Left kidney (tissue), 8 donors: ENCODE measurements around the gene RNPEP. TPM values are rescaled to one million over a fixed set of nuclear protein-coding genes. Genes with fewer than 3 reads are reported as not detected.
"Not testable (repeated sequence)": the region's sequence is repeated elsewhere in the genome, so short reads cannot be mapped to it uniquely, and the experiment has no call there.

Experiments
- DNase-seq: peaks from one replicate; pipeline ENCODE4 v3.0.0-alpha.2; 2013
- long read RNA-seq, 8 donors: transcript quantifications; one replicate each; lab custom pipeline, GENCODE V29; 2026
- polyA plus RNA-seq: library from polyadenylated mRNA; unstranded; fragments of 120-200 nt; gene quantifications from one replicate; pipeline ENCODE4 v1.2.1, GENCODE V29; 2013; ENCODE audit not compliant: insufficient read length

Gene RNPEP, protein sequence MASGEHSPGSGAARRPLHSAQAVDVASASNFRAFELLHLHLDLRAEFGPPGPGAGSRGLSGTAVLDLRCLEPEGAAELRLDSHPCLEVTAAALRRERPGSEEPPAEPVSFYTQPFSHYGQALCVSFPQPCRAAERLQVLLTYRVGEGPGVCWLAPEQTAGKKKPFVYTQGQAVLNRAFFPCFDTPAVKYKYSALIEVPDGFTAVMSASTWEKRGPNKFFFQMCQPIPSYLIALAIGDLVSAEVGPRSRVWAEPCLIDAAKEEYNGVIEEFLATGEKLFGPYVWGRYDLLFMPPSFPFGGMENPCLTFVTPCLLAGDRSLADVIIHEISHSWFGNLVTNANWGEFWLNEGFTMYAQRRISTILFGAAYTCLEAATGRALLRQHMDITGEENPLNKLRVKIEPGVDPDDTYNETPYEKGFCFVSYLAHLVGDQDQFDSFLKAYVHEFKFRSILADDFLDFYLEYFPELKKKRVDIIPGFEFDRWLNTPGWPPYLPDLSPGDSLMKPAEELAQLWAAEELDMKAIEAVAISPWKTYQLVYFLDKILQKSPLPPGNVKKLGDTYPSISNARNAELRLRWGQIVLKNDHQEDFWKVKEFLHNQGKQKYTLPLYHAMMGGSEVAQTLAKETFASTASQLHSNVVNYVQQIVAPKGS
- 74.5 TPM for polyA plus RNA-seq
- long read RNA-seq, donor 1, transcript RNPEP-201 (11 exons, 2,427 nt), result major isoform, 27 of 42 reads
- long read RNA-seq, donor 1, partial matches to known transcripts, result 15 of 42 reads
- long read RNA-seq, donor 1, other reads (novel, unspliced or antisense), result 0 of 42 reads
- long read RNA-seq, donor 2, transcript RNPEP-201 (11 exons, 2,427 nt), result major isoform, 18 of 26 reads
- long read RNA-seq, donor 2, partial matches to known transcripts, result 8 of 26 reads
- long read RNA-seq, donor 2, other reads (novel, unspliced or antisense), result 0 of 26 reads
- long read RNA-seq, donor 3, transcript RNPEP-201 (11 exons, 2,427 nt), result major isoform, 15 of 16 reads
- long read RNA-seq, donor 3, partial matches to known transcripts, result 0 of 16 reads
- long read RNA-seq, donor 3, other reads (novel, unspliced or antisense), result 0 of 16 reads
- long read RNA-seq, donor 4, partial matches to known transcripts, result 7 of 7 reads
- long read RNA-seq, donor 4, other reads (novel, unspliced or antisense), result 0 of 7 reads
- long read RNA-seq, donor 5, transcript RNPEP-201 (11 exons, 2,427 nt), result major isoform, 19 of 19 reads
- long read RNA-seq, donor 5, partial matches to known transcripts, result 0 of 19 reads
- long read RNA-seq, donor 5, other reads (novel, unspliced or antisense), result 0 of 19 reads
- long read RNA-seq, donor 6, transcript RNPEP-201 (11 exons, 2,427 nt), result major isoform, 17 of 18 reads
- long read RNA-seq, donor 6, partial matches to known transcripts, result 0 of 18 reads
- long read RNA-seq, donor 6, other reads (novel, unspliced or antisense), result 0 of 18 reads
- long read RNA-seq, donor 7, transcript RNPEP-201 (11 exons, 2,427 nt), result major isoform, 20 of 40 reads
- long read RNA-seq, donor 7, partial matches to known transcripts, result 20 of 40 reads
- long read RNA-seq, donor 7, other reads (novel, unspliced or antisense), result 0 of 40 reads
- long read RNA-seq, donor 8, transcript RNPEP-201 (11 exons, 2,427 nt), result major isoform, 6 of 6 reads
- long read RNA-seq, donor 8, partial matches to known transcripts, result 0 of 6 reads
- long read RNA-seq, donor 8, other reads (novel, unspliced or antisense), result 0 of 6 reads

DNA sequence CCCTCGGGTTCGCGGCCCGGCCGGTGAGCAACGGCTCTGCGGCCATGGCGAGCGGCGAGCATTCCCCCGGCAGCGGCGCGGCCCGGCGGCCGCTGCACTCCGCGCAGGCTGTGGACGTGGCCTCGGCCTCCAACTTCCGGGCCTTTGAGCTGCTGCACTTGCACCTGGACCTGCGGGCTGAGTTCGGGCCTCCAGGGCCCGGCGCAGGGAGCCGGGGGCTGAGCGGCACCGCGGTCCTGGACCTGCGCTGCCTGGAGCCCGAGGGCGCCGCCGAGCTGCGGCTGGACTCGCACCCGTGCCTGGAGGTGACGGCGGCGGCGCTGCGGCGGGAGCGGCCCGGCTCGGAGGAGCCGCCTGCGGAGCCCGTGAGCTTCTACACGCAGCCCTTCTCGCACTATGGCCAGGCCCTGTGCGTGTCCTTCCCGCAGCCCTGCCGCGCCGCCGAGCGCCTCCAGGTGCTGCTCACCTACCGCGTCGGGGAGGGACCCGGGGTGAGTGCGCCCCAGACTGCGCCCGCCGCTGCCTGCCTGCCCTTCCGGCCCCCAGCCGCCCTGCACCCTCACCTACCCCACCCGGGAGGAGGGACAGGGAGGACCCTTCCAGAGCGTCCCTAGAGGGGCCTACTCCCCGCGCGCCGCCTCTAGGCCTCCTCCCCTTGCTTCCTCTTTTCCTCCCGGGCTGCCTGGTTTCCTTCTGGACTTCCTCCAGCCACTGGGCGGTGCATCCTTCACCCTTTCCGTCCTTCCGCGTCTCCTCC, at the start of gene RNPEP:
Gene RNPEP, plus strand, starts transcription at position 26 of the 757 bp plus-strand sequence. Its CDS starts 19 bp downstream, at position 45.
- peak; percentile 60 for DNase-seq

DNA sequence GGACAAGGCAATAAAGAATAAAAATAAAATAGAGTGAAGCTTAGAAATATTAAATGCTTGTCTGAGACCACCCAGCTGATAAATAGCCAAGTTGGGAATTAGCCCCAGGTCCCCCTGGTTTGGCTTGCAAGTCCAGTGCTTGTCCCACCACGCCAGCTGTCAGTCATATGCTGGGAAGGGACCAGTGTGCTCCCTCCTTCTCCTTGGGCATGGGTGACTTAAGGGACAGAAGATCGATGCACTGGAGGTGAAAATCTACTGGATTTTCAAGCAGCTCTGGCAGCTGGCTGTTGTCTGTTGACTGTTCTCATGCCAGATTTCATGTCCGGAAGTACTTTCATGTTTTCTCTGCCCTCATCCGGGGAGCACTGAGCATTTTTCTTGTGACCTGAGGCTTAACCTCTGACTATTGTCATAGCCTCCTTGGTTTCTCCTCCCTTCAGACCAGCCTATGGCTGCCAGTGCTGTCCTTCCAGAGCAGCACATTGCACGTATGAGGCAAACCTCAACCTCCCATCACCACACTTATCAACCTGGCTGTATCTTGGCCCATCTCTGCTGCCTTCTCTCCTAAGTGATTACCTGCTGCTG, 48.5 kb upstream of the RNPEP start:
- no peak for DNase-seq

DNA sequence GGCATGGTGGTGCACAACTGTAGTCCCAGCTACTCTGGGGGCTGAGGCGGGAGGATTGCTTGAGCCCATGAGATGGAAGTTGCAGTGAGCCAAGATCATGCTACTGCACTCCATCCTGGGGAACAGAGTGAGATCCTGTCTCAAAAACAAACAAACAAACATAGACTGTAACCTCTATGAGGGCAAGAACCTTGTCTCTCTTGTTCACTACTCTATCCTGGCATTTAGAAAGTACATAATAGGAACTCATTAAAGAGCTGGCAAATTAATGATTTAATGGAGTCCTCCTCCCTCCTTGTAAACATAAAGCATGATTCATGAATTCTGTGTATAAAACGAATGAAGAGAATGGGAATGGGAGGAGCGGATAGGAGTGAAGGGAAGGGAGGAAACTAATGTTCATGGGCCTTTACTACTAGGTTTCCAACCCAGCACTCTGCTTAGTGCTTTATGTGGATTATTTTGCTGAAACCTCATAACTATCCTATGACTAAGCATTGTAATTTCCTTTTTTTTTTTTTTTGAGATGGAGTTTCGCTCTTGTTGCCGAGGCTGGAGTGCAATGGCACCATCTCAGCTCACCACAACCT, 44.7 kb upstream of the RNPEP start:
- DNase-seq, result no peak

DNA sequence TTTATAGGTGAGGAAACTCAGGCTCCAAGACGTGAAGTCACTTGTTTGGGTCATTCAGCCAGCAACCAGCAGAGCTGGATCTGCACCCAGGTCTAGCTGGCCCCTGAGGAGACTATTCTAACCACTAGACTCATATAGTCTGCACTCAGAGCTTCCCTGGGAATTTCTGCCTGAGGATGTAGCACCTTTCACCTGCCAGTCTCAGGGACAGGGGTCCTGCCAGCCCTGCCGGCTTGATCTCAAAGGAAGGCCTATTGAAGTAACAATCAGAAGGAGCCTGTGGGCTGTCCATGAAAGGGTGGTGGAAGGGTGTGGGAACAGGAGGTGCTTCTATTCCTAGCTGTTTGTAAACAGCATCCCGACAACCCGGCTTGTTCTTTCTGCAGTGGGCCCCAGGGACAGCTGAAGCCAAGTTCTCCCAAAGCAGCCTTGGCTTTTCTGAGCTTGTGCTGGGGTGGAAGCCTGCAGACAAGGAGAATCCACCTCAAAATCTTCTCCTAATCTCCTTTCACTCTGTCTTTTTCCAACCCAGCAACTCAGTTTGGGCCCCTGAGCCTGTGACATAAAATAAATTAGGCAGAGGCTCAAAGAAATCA, 43.9 kb upstream of the RNPEP start:
- no peak for DNase-seq

DNA sequence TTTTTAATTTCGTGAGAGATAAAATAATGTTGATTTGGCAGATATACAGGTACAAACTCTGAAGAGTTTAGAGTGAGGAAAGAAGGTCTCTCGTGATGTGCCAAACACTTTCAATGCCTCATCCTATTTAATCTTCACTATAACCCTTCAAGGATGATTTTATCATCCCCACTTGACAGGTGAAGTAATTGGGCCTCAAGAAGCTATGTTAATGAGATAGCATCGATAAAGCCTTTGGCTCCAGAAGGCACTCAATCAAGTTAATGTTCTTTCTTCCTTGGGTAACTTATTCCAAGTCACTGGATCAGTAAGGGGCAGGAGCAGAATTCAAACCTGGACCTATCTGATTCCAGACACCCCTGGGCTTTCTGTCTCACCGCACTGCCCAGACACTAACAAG, 43.3 kb upstream of the RNPEP start:
- DNase-seq, result no peak

DNA sequence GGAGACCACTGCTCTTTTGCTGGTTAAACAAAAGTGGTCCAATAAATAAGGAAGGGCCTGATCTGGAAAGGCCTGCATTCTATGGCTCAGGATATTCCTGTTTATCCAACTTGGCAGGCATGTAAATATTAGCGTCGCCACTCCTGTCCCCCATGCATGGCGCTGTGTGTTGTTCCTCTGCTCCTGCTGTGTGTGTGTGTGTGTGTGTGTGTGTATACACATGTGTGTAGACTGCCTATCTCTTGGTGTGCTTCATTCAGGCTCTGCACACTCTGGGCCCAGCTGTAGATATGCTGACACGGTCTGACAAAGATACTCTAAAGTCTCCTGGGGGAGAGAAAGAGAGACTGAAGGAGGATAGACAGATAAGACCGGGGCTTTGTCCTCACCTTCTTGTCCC, 42.9 kb upstream of the RNPEP start:
- DNase-seq, result no peak

DNA sequence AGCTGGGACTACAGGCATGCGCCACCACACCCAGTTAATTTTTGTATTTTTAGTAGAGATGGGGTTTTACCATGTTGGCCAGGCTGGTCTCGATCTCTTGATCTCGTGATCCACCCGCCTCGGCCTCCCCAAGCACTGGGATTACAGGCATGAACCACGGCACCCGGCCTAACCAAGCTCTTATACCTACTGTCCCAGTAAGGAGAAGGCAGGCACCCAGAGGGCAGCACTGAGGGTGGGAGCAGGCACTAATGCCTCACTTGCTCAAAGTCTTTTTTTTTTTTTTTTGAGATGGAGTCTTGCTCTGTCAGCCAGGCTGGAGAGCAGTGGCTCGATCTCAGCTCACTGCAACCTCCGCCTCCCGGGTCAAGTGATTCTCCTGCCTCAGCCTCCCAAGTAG, 42.1 kb upstream of the RNPEP start:
- DNase-seq, result not testable (repeated sequence)

DNA sequence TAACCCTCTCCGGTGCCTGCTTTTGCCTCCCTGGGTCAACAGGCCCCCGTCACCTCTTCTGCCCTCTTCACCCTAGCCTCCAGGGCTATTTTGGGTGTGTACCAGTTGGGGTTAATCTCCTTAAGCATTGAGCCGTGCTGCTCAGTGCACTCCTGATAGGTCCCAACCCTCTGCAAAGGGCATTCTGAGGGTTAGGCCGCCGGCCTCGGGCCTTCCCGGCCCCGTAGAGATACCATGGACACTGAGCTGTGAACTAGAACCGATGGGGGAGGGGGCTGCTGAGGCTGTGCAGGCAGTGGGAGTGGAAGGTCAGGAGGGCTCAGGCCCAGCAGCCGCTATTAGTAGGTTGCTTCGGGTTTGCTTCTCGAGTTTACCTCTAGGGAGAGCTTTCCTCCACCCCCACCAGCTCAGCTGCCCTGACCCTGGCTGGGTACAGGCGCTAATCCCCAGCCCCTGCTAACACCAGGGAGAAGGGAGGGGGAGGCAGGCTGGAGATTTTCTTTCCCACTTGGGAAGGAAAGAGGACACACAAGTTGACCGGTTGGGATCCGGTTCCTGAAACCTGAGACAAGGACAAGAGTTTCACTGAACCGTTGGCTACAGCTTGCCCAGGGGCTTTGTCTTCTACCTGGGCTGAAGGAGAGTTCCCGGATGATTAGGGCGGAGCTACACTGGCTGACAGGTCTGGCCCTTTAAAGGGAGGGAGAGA, 40.9 kb upstream of the RNPEP start:
- DNase-seq, result peak; percentile 75

DNA sequence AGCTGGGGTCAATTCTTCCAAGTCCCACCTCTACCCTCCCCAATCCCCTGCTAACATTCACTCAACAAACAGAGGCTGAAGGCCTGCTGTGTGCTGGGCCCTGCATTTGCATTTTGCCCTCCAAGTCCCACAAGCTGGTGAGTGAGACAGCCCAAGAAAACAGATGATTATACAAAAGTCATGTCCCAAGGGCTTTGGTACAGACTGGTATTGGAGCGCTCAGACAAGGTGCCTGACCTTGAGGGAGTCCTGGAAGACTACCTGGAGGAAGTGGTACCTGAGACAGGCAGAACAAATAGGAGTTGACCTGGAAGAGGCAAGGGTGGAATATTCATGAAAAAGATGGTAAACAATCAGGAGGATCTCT, 40.3 kb upstream of the RNPEP start:
- DNase-seq, result no peak

DNA sequence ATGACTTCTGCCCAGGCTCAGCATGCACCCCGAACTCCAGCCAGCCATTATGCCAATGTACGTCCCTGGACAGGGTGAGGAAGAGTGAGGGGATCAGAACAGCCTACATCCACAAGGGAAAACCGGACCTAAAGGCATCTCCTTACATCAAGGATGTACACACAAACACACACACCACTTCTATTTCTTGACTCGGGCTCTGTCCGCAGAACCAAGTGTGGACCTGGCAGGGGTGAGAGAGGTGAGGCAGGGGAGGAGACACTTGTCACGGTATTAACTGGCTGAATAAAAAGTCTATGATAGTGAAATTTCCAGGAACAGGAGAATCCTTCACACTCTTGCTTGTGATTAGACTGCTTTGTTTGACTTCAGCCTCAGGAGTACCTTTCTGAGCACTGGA, 38.4 kb upstream of the RNPEP start:
- no peak for DNase-seq

DNA sequence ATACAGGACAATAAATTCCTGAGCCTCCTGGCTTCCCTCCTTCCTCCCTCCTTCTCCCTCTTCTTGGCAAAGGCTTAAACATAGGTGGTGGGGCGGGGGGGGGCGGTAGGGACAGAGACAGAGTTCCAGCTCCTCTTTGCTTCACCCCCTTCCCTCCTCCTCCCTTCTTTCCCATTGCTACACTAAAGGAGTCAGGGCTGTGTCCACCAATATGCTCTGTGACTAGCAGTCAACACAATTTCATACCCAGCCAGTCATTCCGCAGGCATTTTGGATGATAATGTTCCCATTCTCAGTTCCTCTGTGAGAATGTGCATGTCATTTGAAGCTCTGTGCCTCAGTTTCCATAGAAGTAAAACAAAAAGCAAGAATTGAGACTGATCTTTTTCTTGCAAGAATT, 37.8 kb upstream of the RNPEP start:
- DNase-seq, result no peak

DNA sequence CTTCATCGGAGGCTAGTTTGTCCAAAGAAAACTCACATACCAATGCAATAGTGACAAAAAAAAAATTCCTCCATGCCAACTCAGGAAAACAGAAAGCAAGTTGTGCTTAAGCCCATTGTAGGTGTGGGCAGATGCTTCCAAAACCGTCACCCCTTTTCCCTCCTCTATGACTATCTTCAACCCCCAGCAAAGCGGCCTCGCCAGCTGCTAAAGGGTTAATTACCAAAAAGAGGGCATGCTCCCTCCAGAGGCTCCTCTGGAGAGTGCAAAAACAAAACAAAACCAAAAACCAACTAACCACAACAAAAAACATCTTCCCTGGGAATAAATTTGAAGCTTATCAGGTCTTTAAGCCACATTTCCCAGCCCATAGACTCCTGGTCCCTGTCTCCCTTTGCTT, 37.3 kb upstream of the RNPEP start:
- DNase-seq, result no peak

DNA sequence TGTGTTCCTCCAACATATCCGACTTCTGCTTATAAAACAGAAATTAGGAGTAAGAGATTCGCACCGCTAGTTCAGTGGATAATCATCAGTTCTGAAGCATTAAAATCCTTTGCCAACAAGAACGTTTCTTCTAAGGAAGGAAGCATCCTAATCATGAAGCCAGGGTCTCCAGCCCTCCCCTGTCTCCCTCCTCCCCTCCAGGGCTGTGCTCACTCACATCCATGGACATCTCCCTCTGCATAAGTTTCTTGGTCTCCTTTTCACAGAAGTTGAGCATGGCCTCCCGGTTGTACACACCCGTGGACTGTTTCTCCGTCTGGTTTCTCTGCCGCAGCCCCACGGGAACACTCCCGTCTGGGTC, 36.6 kb upstream of the RNPEP start:
- DNase-seq, result no peak

DNA sequence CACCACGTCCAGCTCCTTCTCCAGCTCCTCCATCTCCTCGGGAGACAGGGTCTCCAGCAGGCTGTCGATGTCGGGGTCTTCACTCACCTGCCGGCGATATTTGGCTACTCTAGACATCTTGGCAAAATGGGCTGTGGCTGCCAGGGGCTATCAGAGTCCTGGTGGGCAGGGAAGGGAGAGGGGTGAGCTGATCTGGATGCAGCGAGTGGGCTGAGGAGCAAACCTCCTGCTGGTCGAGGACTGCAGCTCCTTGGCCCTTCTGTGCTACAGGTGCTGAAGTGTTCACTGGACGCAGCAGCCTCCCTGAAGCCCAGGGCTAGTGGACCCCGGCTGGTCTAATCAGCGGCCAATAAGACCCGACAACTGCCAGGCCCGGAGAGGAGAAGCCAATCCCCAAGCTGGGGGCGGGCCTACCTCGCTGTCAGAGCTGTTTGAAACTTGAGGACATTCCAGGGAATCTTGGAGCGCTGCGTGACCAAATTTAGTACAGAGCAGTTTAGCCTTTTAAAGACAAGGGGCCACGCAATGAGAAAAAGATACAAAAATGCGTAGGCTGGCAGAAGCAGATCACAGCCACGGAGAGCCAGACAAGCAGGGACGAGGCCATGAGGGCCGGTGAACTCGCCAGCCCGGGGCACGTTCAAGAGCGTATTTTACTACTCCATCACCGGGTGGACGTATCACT, 36.1 kb upstream of the RNPEP start, which contains the start of gene LMOD1:
Gene LMOD1, minus strand, starts transcription at position 325 of the 685 bp plus-strand sequence. Its CDS starts 208 bp downstream, at position 117.
- DNase-seq, result peak; percentile 94

DNA sequence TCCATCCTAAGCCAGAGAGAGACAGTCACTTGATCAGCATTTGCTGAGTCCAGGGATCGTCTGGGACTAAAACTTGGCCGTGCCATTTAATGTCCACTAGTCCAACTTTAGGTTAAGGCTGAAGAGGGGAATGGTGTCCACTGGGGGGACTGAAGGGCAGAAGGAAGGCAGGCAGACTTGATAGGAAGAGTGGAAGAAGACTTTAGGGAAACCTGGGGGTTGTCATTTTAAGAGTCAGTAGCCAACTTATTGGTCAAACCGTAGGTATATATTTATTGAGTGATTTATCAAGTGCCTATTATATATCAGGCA, 34.8 kb upstream of the RNPEP start:
- DNase-seq, result no peak

DNA sequence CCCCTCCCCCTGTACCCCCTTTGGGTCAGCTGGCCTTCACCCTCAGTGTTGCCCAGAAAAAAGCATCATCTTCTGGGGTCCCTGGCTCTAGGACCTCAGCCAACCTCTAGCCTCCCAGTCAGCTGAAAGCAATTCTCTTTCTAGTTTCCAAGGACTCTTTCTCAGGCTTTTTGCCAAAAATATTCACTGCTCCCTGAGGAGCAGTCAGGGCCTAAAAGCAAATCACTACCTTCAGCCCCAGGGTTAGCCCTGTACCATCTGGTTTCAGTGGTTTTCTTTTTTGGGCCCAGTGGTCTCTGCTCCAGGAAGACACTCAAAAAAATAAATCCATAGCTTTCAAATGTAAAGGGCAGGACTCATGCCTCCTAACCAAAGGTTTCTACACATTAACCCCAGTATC, 33.0 kb upstream of the RNPEP start:
- no peak for DNase-seq

DNA sequence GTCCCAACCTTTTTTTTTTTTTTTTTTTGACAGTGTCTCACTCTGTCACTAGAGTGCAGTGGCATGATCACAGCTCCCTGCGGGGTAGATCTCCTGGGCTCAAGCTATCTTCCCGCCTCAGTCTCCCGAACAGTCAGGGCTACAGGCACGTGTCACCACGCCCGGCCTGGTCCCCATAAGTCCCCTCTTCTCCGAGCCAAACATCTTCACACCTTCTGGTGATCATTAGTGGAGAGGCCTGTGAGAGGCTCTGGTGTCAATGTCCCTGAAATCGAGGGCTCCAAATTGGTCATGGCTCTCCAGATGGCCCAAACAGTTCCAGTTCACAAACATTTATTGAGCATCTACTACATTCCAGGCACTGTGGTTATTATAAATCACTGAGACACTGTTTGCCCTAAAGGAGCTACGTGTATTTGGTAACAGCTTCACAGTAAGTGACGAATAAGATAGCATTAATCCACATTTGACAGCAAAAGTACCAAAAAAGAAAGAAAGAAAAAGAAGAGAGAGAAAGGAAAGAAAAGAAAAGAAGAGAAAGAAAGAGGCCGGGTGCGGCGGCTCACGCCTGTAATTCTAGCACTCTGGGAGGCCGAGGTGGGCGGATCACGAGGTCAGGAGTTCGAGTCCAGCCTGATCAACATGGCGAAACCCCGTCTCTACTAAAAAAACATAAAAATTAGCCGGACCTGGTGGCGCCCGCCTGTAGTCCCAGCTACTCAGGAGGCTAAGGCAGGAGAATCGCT, 28.0 kb upstream of the RNPEP start:
- no peak for DNase-seq
